NCI-H1436 (cell line): ENCODE measurements around the gene ELL2.
A peak's percentile ranks its signal among the peaks of the same experiment; 100 is the strongest.
"Not testable (repeated sequence)": the region's sequence is repeated elsewhere in the genome, so short reads cannot be mapped to it uniquely, and the experiment has no call there.

Experiments used
- DNase-seq: peaks from one replicate; lab custom pipeline; 2025; lab: John Stamatoyannopoulos, UW

The ELL2 gene

GRCh38 chr5:95907740-95908706 lies 53.6 kb downstream of the ELL2 start:
- no peak for DNase-seq

DNA sequence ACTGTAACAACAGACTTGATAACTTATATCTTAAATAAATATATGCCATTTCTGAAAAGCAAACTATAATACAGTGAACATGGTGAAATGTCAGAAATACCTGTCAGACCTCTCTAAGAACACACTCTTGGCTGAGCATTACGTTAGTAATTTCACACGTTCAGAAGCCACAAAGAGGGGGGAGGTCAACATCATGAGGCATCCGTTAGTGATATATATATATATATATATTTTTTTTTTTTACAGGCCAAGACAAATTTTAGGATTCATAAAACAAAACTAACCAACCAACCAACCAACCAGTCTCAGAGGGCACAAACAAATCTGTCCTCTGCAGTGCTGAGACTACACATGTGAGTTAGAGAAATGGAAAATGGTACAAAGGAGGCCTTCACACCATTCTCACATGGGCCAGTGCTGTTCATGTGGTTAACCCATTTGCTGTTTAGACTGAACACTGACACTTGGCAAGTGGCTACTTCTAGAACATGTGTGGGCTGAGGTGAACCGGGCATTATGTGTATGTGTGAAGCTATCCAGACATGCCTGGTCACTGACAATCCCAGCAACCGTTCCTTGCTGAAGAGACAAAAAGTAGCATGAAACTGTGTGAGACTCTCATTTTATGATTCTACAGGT lies 54.5 kb downstream of the ELL2 start:
- no peak for DNase-seq

- DNase-seq = not testable (repeated sequence)
Measured at GRCh38 chr5:95906398-95906797, 55.3 kb downstream of the ELL2 start.

- no peak for DNase-seq
Measured at GRCh38 chr5:95904827-95905226, 56.8 kb downstream of the ELL2 start.

- DNase-seq = no peak
Measured at GRCh38 chr5:95903838-95904237, 57.8 kb downstream of the ELL2 start.

DNA sequence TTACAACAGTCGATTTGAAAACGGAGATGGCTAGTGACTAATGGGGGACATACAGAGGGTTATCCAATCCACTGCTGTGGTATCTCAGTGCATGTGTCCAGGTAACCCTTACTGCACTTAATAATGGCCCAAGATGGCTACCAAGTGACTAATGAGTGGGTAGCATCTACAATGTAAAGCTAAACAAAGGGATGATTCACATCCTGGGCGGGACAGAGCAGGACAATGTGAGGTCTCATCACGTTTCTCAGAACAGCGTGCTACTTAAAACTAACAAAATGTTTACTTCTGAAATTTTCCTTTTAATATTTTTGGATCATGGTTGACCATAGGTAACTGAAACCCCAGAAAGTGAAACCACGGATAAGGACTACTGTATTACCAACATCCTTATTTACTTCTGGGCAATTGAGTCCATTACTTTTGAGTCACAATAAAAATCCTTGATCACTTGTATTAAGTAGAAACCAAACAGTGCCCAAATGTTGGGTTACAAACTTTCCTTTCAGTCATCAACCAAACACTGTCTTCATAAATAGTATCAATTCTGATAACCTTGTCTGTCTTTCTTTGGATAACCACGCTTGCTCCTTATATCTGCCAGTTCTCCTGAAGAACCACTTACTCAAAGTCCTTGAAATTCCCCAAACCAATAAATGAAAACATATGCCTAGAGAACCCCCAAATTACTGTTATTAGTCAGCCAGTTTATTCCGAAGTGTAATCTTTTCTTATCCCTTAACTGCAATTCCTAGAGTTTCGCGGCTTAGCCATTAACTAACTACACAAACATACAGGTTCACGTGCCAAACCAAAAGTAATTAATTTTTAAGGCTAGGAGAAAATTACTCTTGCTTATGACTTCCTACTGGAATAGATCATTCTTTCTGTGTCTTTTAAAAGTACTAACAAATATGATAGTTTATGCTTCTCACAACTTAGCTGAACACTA lies 59.7 kb downstream of the ELL2 start:
- DNase-seq = no peak

GRCh38 chr5:95900383-95900958 lies 61.2 kb downstream of the ELL2 start:
- no peak for DNase-seq

- no peak for DNase-seq
Measured at GRCh38 chr5:95899829-95900228, 61.8 kb downstream of the ELL2 start.

GRCh38 chr5:95899006-95899405 lies 62.6 kb downstream of the ELL2 start:
- DNase-seq = no peak

- DNase-seq = no peak
Measured at GRCh38 chr5:95895771-95896170, 65.9 kb downstream of the ELL2 start.

- no peak for DNase-seq
Measured at GRCh38 chr5:95895251-95895650, 66.4 kb downstream of the ELL2 start.

GRCh38 chr5:95892784-95893354 lies 68.8 kb downstream of the ELL2 start:
- peak; percentile 13 for DNase-seq

GRCh38 chr5:95891499-95891898 lies 70.2 kb downstream of the ELL2 start:
- no peak for DNase-seq

GRCh38 chr5:95889076-95889475 lies 72.6 kb downstream of the ELL2 start:
- DNase-seq = no peak

DNA sequence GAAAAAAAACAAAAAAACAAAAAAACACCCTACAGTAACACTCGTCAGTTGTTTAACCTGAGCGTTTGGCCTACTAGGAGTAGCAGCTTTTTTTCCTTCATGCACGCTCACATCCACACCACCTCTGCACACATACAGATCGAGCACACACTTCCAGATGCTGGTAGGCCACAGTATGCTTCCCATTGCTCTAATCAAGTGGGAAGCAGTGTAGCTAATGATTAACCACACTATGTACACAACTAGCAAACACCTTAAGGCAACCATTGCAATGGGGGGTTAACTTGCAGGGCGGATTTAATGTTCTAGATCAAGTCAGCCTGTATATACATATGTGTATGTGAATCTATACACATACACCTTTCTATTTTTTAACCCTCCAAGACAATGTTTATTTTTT lies 73.7 kb downstream of the ELL2 start:
- DNase-seq = no peak

GRCh38 chr5:95886340-95887044 lies 75.2 kb downstream of the ELL2 start:
- no peak for DNase-seq

DNA sequence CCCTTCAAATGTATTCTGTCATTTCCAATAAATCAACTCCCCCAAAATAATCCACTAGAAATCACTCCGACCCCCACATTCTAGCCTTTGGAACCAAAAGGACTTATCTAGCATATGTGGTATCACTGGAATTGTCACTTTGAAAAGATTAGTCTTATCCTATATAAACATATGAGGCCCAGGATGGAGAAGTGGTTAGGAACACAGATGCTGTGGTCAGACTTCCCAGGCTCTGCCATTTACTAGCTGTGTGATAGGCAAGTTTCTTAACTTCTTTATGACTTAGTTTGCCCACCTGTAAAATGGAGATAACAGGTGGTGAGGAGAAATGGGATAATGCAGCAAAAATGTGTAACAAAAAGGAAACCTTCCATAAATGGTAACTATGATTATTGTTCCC lies 77.1 kb downstream of the ELL2 start:
- DNase-seq = no peak

DNA sequence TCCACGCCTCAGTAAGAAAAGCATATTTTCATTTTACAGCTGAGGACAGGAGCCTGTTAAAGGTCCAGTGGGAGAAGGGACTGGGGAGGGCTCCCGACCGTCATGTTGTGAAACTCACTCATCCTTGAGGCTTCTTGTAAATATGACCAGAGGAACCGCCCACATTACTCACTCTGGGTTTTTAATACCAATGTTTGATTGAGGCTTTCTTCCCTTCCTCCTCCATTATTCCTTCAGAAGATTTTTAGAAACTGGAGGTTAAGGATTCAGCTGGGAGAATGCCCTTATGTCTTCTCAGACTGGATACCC lies 77.7 kb downstream of the ELL2 start:
- DNase-seq = no peak

- no peak for DNase-seq
Measured at GRCh38 chr5:95883185-95884016, 78.2 kb downstream of the ELL2 start.

DNA sequence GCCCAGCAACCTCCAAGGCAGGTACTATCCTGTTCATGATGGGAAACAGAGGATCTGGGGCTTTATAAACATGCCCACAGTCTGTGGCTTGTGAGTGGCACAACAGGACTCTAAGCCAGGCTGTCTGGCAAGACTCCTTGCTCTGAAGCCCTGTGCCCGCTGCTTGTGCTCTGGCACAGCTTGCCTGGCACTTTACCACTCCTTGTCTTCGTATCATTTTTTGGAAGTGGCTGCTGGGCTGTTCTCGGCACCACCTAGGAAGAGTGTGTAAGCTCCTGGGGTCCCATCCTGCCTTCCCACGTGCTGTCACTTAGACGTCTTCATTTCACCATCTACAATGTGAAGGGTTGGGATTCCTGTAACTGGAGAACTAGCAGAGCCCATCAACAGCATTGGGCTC lies 79.8 kb downstream of the ELL2 start:
- no peak for DNase-seq
